Activated naive CD4-positive, alpha-beta T cell treated with Interleukin-2 at 50 U/mL for 16 hours (primary cell): ENCODE results near the gene NEK6.

Experiments
- DNase-seq: peaks from one replicate; pipeline ENCODE4 v3.0.0-alpha.2; 2020

The NEK6 gene

DNA sequence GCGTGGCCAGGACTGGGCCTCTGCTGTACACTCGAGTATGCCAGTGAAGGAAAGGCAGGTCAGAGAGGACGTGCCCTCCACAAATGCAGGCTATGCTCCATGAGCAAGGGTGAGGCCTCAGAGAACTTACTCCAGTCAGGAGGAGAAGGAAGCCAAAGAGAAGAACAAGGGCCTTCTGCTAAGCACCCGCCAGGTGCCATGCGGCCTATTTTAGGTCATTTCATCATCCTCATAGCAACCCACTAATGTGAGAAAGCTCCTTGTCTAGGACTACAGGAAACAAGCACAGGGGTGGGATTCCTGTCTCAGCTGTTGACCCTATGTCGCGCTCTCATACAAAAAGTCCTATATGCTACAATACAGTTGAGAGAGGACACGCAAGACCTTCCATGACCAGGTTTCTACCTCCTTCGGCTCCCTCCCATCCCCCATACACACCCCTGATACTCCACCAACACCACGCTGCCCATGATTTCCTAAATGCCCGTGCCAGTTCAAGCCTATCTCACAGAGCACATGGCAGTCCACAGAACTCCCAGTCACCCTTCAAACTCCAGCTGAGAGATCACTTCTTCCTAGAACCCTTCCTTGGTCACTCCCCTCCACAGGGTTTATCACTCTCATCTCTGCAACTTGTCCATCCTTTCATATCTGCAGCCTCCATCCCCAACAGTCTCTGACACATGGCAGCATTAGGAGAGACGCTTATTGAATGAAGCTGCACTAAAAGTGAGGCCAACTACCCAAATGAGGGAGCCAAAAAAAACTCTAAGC is 130.7 kb downstream of the NEK6 start:
- no peak for DNase-seq

DNA sequence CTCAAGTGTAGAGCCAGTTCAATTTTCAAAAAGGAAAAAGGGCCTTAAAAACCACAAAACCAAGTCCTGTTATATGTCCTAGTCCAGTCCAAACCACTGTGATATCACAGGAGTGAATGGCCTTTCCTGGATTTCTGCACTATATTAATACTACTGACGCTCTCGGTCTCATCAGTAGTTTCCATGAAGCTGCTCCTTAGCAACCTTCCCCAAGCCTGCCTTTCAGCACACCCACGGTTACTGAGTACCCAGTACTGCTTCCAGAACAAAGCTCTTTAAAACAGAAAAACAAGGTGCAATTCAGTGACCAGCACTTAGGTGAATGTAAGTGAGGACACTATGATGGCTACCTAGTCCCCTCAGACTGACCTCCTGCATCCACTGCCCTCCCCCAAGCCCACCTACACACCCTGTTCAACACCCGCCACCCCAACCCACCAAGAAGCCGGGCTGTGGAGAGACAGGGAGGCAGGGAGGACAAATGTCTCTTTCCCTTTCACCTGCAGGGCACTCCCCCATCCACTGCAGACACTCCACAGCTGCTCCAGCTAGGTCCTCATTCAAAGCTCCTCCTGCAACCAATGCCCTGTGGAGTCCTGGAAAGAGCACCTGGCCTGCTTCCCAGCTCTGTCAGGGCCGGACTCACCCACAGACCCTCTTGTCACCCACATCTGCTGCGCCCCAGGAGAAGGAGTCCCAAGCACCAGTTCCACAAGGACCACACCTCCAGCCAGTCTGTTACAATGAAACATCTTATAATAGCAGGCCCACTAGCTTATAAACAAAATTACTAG is 131.6 kb downstream of the NEK6 start:
- no peak for DNase-seq

DNA sequence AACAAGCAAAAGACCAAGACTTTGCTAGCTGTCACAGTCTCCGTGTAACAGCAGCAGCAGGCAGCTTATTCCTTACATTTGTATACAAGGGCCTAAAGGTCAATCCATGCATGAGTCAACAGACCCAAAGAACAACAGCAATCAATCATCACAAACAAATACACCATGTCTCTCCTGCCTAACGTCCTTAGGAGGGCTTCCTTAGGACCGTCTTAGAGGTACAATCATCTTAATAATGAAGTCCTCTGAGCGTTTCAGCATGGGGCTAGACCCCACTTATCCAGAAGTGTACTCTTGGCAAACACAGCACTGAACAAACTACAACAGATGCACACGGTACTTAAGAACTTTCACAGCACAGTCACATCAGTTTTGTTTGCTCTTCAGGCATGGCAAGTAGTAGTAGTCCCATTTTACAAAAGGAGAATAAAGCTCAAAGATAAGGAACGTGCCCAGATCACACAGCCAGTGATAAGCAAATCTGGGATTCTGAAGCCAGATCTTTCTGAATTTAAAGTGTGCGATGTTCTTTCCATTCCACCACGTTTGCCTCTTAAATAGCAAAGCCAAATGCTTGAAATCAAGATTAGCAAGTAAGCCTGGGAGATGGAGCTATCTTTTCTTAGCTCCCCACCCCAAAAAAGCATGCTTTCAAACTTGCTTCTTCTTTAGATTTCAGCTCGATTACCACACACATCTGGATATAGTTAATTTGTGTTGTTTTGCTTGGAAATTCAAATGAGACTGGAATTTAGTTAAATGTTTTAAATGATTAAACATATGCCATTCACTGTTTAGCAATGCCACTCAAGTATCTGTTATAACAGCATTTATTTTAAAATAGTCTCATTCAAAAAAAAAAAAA is 133.3 kb downstream of the NEK6 start:
- no peak for DNase-seq

DNA sequence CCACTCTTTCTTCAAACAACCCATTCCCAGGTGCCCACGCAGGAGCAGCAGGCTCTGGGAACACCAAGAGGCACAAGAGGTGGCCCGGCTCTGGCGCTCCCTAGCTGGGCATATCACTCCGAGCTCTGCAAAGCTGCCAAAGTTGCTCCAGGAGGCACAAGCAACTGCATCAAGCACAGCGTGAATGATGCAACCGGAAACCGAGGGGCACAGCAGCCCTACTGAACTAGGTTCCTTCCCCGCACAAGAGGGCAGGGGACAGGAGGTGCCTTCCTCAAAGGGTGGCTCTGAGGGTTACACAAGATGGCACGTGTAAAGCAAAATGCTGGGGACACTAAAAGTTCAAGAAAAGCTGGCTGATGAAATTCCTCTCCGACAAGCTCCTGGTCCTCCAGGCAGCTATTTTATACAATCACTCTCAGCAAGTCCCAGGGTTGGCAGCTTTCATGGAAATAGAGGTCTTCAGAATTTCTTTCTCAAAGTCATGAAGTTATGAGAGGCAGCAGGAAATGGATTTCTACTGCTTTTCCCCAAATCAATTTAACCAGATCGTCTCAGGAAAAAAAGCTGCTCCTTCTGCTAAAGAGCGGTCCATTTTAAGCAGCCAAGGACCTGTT is 134.6 kb downstream of the NEK6 start:
- no peak for DNase-seq

DNA sequence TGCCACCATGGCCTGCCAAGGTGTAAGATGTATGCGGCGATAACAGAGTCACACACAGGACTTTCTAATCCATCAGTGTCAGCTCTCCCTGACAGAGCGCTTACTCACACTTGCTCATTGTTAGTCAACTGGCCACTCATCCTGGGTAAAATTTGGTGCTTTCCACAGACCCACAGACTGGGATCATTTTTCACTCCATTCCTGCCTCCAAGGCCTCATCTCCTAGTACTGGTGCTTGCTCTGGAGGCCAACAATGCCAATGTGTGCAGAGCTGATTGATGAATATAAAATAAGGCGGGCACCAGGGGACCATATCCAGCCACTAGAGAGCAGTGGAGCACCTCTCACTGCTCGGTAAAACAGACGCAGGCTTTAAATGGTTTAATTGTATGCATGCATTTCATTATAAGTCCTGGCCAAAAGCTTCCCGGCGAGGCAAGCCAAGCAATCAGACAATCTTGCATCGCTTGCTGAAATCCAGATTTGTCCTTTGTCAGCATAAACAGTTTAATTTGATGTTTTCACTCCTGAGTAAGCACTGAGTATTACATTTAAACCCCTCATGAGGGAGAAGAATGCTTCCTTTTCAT is 135.2 kb downstream of the NEK6 start:
- no peak for DNase-seq

DNA sequence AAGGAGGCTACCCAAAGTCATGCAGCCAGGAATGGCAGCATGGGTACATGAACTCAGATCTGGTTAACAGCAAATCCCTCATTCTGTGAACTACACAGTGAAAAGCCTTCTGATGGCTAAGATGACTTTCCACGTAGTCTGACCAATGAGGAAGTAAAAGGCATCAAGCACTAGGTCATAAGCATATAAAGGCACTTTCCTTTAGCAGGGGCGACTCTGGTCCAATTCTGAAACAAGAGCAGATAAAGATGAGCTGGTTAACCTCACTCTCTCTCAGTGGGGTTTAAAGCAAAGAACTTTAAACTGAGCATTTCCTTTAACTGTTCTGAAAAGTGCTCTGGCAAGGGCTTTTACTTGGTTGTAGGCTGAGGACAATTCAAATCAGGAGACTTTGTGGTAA is 136.4 kb downstream of the NEK6 start:
- no peak for DNase-seq

DNA sequence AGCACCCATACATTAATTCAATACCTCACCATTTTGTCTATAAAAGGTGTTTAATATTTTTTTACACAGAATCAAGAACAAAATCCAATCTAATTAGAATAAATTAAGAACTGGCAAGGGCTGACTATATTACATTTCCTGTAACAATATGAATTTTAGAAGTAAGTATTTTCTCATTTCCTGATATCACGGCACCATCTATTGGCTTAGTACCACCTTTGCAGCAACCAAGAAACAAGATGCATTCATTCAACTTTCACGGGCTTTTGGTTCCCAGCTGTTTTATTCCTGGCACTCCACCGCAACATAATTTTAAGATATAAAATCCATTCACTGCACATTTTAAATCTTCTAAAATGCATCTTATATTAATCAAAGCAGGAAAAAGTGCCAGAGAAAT is 136.8 kb downstream of the NEK6 start:
- DNase-seq: no peak

DNA sequence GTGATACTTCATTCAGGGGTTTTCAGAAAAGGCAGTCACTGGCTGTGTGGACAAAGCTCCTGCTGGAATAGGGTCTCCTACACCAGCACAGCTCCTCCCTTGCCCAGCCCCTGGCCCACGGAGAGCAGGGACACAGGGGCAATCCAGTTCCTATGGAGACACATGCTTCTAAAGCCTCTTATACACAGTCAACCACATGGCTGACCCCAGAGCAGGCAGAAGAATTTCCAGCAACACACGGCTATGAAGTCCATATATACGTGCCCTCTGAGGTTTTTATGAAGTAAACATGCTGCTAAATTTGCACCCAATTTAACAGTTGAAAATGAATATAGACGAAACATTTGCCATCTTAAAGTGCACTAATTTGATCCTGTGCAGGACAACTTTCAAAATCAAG is 138.1 kb downstream of the NEK6 start:
- DNase-seq: no peak

DNA sequence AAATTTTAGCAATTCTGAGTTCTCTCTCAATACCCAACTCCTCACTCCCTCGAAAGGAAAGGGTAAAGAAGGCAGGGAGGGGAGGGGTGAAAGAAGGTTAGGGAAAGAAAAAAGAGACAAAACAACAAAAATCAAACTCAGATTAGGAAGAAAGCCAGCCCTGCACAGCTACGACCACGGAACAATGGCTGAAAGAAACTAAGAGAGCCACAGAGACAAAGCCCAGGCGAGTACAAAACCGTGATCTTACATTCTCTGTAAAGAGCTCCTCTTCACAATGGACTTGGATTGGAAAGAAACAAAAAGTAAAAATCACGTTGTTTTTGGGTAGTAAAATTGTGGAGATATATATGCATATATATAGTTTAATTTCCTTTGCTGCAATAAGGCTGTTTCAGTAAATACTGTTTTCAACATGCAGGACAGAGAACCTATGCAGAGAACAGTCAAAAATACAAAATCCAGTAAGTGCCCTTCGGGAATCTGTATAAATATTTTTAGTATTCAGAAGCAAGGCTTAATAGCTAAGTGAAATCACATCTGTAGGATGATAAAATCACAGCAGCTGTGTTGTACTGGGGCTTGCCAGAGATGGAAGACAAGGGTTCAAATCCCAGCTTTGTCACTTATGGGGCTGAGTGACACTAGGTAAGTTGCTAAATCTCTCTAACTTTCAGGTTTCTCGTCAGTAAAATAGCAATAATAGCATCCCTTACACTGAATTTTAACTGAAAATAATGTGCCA is 140.6 kb downstream of the NEK6 start:
- DNase-seq: no peak

DNA sequence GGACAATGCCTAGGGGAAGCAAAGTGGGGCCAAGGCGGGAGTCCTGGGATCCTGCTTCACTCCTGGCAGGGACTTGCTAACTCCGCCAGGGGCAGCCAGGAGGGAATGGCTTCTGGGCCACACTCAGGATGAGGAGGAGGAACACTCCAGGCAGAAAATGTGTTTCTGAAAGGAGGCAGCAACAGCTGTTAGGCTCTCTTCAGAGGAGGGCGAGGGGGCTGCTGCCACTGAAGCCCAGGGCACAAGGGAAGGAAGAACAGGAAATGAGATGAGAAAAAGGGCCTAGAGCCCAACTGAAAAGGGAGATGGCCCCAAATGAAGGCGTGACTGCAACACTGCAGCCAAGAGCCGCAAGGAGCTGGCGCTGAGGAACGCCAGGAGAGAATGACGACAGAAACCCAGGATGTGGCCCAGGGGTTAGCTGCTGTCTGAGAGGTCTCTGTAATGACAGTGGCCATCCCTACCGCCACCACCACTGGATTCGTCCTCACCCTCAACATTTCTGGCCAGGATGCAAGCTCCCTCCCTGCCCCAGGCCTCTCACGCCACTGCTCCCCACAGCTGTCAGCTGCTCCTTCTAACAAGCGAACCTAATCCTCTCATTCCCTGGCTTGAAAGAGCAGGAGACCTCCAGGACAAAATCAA is 141.7 kb downstream of the NEK6 start:
- no peak for DNase-seq

DNA sequence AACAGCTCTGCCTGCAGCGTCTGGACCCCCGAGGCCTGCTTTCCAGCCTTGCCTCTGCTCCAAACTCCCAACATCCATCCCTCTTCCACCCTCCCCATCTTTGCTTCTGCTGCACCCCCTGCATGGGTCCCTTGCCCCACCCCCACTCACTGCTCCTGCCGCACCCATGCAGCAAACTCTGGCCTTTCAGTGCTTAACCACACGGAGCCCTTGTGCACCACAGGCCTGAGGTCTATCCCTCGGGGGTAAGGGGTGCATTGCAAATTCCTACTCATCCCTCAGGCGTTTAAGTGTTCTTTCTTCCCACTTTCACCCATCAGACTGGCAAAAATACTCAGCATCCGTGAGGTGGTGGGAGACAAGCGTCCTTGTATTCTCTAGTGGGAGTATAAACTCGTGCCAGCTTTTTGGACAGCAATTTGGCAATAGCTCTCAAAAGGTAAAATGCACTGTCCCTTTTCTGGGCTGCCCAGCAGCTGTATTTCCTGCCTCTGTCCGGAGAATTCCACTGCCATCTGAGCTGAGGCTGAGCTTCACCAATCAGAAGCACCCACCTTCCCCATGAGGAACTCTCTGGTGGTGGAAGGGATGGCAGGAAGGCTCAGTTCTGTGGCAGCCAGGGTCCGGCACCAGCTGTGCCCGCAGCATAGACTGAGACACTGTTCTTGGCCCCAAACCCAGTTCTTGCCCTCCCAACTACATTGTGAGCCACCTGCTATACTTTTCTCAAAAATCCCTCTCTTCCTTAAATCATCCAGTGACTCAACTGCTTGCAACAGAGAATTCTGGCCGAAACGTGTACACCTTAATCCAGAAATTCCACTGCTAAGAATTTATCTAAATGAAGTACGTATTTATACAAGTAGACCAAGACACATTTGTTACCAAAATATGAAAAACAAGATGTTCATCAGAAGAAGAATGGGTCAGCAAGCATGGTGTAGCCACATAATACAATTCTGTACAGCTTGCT is 142.5 kb downstream of the NEK6 start:
- no peak for DNase-seq
